WTC11 (cell line): ENCODE measurements around the gene F11R.
"Not testable (repeated sequence)": the region's sequence is repeated elsewhere in the genome, so short reads cannot be mapped to it uniquely, and the experiment has no call there.

Source experiments
- CREB1 ChIP-seq: sonication (generic); formaldehyde crosslinking; IDR thresholded peaks from 2 replicates; pipeline ENCODE4 v1.8.0; 2023; ENCODE audit warnings: mild to moderate bottlenecking, missing genetic modification reagents
- SP1 ChIP-seq: sonication (generic); formaldehyde crosslinking; conservative IDR thresholded peaks from 2 replicates; pipeline ENCODE4 v1.8.1; 2022; ENCODE audit warnings: missing genetic modification reagents
- ZBTB21 ChIP-seq: sonication (generic); formaldehyde crosslinking; IDR thresholded peaks from 2 replicates; pipeline ENCODE4 v1.8.1; 2023; ENCODE audit warnings: mild to moderate bottlenecking, missing genetic modification reagents, borderline replicate concordance
- ZNF396 ChIP-seq: fragments of 250-450 bp; sonication (Bioruptor Pico); IDR thresholded peaks from 2 replicates; pipeline ENCODE4 v1.8.0; 2021; ENCODE audit warnings: mild to moderate bottlenecking, moderate library complexity, borderline replicate concordance
- TF ChIP-seq, protein P1 (sequence below): fragments of 250-450 bp; sonication (Bioruptor Pico); conservative IDR thresholded peaks from 2 replicates; pipeline ENCODE4 v1.9.0; 2021; ENCODE audit warnings: mild to moderate bottlenecking
- TF ChIP-seq, protein P2 (sequence below): fragments of 200-600 bp; IDR thresholded peaks from 2 replicates; pipeline ENCODE4 v1.8.0; 2022; ENCODE audit warnings: antibody characterized with exemption
- TF ChIP-seq, protein P3 (sequence below): sonication (generic); formaldehyde crosslinking; conservative IDR thresholded peaks from 2 replicates; pipeline ENCODE4 v1.8.1; 2022; ENCODE audit warnings: mild to moderate bottlenecking, missing genetic modification reagents
- TF ChIP-seq, protein P4 (sequence below): sonication (generic); formaldehyde crosslinking; IDR thresholded peaks from 2 replicates; pipeline ENCODE4 v1.8.0; 2022; ENCODE audit warnings: mild to moderate bottlenecking, missing genetic modification reagents

DNA sequence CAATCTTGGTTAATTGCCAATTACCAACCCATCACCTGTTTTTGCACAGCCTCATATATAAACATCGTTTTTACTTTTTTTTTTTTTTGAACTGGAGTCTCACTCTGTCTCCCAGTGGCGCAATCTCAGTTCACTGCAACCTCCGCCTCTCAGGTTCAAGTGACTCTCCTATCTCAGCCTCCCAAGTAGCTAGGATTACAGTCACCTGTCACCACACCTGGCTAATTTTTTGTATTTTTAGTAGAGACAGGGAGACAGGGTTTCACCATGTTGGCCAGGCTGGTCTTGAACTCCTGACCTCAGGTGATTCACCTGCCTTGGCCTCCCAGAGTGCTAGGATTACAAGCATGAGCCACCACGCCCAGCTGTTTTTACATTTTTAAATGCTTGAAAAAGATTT lies 28.9 kb downstream of the F11R start:
- TF ChIP-seq, protein P1, sequence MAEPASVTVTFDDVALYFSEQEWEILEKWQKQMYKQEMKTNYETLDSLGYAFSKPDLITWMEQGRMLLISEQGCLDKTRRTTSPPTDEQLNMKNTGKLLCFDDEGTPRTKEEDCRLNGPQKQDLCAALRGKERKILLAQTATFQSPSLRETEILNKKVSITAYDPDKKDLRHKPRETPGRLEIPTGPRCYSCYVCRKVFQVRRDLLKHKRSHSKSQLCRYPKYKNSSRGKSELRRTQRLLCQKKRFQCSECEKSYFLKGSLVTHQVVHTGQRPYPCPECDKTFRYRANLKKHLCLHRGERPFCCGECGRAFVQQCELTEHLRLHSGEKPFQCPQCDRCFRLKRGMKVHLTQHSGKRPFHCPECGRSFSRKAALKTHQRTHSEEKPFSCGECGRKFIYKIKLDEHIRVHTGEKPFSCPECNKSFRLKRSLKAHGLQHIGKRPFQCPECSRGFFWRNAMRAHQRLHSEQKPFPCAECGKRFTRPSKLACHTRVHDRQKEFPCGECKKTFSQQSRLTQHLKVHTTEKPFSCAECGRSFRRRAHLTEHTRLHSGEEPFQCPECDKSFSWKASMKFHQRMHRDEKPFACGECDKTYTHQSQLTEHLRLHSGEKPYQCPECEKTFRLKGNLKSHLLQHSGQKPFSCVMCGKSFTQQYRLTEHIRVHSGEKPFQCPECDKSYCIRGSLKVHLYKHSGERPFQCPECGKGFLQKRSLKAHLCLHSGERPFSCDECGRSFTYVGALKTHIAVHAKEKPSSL (CRISPR knock-in tag) = not testable (repeated sequence)
- TF ChIP-seq, protein P2, sequence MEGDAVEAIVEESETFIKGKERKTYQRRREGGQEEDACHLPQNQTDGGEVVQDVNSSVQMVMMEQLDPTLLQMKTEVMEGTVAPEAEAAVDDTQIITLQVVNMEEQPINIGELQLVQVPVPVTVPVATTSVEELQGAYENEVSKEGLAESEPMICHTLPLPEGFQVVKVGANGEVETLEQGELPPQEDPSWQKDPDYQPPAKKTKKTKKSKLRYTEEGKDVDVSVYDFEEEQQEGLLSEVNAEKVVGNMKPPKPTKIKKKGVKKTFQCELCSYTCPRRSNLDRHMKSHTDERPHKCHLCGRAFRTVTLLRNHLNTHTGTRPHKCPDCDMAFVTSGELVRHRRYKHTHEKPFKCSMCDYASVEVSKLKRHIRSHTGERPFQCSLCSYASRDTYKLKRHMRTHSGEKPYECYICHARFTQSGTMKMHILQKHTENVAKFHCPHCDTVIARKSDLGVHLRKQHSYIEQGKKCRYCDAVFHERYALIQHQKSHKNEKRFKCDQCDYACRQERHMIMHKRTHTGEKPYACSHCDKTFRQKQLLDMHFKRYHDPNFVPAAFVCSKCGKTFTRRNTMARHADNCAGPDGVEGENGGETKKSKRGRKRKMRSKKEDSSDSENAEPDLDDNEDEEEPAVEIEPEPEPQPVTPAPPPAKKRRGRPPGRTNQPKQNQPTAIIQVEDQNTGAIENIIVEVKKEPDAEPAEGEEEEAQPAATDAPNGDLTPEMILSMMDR = not testable (repeated sequence)
- TF ChIP-seq, protein P3, sequence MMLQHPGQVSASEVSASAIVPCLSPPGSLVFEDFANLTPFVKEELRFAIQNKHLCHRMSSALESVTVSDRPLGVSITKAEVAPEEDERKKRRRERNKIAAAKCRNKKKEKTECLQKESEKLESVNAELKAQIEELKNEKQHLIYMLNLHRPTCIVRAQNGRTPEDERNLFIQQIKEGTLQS (CRISPR knock-in tag) = not testable (repeated sequence)
- TF ChIP-seq, protein P4, sequence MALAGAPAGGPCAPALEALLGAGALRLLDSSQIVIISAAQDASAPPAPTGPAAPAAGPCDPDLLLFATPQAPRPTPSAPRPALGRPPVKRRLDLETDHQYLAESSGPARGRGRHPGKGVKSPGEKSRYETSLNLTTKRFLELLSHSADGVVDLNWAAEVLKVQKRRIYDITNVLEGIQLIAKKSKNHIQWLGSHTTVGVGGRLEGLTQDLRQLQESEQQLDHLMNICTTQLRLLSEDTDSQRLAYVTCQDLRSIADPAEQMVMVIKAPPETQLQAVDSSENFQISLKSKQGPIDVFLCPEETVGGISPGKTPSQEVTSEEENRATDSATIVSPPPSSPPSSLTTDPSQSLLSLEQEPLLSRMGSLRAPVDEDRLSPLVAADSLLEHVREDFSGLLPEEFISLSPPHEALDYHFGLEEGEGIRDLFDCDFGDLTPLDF (CRISPR knock-in tag) = not testable (repeated sequence)
- TF ChIP-seq SP1 (CRISPR knock-in tag); CREB1 (CRISPR knock-in tag); ZNF396; ZBTB21: not testable (repeated sequence)
